Astrocyte of the cerebellum (primary cell): Measurements from ENCODE around the gene EXOSC1.

ENCODE experiments used
- DNase-seq: peaks from one replicate; pipeline ENCODE4 v3.0.0-alpha.2; 2011; ENCODE audit warnings: low read depth
- H3K4me3 ChIP-seq: 2 replicates; pipeline ENCODE4 v1.5.1; 2011; ENCODE audit warnings: mild to moderate bottlenecking, low read depth, low read length, moderate library complexity
- in situ Hi-C: cut with HindIII; loops from 2 replicates; pipeline ENCODE4 v1.10.0; 2017; ENCODE audit warnings: low sequenced_read_pairs
- TF ChIP-seq, protein P1 (sequence below): IDR thresholded peaks from 2 replicates; pipeline ENCODE4 v1.5.1; 2012; ENCODE audit warnings: low read length, low read depth, moderate library complexity, mild to moderate bottlenecking; ENCODE audit errors: missing control alignments

The EXOSC1 gene

DNA sequence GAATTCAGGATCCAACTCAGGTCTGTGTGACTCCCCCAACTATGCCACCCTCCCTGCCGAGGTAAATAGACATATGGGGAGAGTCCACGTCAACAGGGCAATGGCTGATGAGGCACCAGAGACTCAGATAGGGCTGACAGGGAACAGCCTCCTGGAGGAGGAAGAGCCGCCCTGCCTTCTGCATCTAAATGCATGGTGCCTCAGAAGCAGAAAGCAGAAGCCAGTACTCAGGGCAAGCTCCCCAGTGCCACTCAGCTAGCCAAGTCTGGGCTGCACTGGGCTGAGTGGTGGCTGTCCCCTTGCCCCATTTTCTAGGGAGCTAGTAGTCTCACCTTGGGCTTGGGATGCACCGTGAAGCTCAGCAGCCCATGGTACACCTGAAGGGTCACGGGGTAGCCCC is 55.7 kb downstream of the EXOSC1 start:
- TF ChIP-seq, protein P1, sequence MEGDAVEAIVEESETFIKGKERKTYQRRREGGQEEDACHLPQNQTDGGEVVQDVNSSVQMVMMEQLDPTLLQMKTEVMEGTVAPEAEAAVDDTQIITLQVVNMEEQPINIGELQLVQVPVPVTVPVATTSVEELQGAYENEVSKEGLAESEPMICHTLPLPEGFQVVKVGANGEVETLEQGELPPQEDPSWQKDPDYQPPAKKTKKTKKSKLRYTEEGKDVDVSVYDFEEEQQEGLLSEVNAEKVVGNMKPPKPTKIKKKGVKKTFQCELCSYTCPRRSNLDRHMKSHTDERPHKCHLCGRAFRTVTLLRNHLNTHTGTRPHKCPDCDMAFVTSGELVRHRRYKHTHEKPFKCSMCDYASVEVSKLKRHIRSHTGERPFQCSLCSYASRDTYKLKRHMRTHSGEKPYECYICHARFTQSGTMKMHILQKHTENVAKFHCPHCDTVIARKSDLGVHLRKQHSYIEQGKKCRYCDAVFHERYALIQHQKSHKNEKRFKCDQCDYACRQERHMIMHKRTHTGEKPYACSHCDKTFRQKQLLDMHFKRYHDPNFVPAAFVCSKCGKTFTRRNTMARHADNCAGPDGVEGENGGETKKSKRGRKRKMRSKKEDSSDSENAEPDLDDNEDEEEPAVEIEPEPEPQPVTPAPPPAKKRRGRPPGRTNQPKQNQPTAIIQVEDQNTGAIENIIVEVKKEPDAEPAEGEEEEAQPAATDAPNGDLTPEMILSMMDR, result no peak
- H3K4me3 ChIP-seq, result no peak overlapping the region
- in situ Hi-C loops, result no loop called here
- no peak for DNase-seq

DNA sequence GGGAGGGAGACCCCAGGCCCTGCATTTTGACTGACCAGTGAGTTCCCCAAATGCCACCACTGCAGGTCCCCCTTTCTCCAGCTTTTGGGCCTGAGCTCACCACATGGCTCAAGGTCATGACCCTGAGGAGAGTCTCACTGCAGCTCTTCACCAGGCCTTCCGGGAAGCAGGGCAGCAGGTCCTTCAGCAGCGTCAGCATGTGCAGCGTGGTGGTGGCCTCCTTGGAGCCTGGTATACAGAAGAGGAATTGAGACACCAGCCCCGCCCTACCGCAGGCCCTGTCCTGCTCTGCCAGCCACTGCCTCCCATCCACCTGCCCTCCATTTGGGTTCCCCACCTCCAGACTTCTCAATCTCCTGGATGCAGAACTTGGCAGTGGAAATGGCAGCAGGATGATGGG is 57.7 kb downstream of the EXOSC1 start:
- DNase-seq, result no peak
- in situ Hi-C loops, result no loop called here
- TF ChIP-seq, protein P1, result no peak
- no peak overlapping the region for H3K4me3 ChIP-seq
